ENCODE results near the gene EPHA5.

DNA sequence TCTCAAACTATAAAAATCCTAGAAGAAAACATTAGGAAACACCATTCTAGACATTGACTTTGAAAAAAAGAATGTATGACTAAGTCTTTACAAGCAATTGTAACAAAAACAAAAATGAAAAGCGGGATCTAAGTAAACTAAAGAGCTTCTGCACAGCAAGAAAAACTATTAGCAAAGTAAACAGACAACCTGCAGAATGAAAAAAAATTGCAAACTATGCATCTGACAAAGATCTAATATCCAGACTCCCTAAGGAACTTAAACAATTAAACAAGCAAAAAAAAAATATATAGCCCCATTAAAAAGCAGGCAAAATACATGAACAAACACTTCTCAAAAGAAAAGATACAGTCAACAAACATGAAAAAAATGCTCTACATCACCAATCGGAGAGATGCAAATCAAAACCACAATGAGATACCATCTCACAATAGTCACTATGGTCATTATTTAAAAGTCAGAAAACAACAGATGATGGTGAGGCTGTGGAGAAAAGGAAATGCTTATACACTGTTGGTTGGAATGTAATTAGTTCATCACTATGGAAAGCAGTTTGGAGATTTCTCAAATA is 168.1 kb downstream of the EPHA5 start:
- TF ChIP-seq, protein P1, sequence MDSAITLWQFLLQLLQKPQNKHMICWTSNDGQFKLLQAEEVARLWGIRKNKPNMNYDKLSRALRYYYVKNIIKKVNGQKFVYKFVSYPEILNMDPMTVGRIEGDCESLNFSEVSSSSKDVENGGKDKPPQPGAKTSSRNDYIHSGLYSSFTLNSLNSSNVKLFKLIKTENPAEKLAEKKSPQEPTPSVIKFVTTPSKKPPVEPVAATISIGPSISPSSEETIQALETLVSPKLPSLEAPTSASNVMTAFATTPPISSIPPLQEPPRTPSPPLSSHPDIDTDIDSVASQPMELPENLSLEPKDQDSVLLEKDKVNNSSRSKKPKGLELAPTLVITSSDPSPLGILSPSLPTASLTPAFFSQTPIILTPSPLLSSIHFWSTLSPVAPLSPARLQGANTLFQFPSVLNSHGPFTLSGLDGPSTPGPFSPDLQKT (IDR thresholded peaks at IDR 0.05; ENCODE audit: borderline replicate concordance, low read depth, low read length) = no peak
- TF ChIP-seq, protein P2, sequence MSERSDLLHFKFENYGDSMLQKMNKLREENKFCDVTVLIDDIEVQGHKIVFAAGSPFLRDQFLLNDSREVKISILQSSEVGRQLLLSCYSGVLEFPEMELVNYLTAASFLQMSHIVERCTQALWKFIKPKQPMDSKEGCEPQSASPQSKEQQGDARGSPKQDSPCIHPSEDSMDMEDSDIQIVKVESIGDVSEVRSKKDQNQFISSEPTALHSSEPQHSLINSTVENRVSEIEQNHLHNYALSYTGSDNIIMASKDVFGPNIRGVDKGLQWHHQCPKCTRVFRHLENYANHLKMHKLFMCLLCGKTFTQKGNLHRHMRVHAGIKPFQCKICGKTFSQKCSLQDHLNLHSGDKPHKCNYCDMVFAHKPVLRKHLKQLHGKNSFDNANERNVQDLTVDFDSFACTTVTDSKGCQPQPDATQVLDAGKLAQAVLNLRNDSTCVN (tag by site-specific recombination; optimal IDR thresholded peaks at IDR 0.05) = no peak
- TF ChIP-seq, protein P3, sequence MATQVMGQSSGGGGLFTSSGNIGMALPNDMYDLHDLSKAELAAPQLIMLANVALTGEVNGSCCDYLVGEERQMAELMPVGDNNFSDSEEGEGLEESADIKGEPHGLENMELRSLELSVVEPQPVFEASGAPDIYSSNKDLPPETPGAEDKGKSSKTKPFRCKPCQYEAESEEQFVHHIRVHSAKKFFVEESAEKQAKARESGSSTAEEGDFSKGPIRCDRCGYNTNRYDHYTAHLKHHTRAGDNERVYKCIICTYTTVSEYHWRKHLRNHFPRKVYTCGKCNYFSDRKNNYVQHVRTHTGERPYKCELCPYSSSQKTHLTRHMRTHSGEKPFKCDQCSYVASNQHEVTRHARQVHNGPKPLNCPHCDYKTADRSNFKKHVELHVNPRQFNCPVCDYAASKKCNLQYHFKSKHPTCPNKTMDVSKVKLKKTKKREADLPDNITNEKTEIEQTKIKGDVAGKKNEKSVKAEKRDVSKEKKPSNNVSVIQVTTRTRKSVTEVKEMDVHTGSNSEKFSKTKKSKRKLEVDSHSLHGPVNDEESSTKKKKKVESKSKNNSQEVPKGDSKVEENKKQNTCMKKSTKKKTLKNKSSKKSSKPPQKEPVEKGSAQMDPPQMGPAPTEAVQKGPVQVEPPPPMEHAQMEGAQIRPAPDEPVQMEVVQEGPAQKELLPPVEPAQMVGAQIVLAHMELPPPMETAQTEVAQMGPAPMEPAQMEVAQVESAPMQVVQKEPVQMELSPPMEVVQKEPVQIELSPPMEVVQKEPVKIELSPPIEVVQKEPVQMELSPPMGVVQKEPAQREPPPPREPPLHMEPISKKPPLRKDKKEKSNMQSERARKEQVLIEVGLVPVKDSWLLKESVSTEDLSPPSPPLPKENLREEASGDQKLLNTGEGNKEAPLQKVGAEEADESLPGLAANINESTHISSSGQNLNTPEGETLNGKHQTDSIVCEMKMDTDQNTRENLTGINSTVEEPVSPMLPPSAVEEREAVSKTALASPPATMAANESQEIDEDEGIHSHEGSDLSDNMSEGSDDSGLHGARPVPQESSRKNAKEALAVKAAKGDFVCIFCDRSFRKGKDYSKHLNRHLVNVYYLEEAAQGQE (tag by site-specific recombination; IDR thresholded peaks at IDR 0.05) = no peak
- TF ChIP-seq ZNF561 (tag by site-specific recombination; IDR thresholded peaks at IDR 0.05; ENCODE audit: borderline replicate concordance) = no peak
- no peak for TF ChIP-seq ZNF366 (tag by site-specific recombination; conservative IDR thresholded peaks at IDR 0.05)
- TF ChIP-seq ZNF549 (tag by site-specific recombination; IDR thresholded peaks at IDR 0.05) = no peak
- TF ChIP-seq ZNF416 (tag by site-specific recombination; IDR thresholded peaks at IDR 0.05) = no peak
- TF ChIP-seq ZNF76 (tag by site-specific recombination; IDR thresholded peaks at IDR 0.05; ENCODE audit: borderline replicate concordance, low read depth) = no peak
- TF ChIP-seq, protein P4, sequence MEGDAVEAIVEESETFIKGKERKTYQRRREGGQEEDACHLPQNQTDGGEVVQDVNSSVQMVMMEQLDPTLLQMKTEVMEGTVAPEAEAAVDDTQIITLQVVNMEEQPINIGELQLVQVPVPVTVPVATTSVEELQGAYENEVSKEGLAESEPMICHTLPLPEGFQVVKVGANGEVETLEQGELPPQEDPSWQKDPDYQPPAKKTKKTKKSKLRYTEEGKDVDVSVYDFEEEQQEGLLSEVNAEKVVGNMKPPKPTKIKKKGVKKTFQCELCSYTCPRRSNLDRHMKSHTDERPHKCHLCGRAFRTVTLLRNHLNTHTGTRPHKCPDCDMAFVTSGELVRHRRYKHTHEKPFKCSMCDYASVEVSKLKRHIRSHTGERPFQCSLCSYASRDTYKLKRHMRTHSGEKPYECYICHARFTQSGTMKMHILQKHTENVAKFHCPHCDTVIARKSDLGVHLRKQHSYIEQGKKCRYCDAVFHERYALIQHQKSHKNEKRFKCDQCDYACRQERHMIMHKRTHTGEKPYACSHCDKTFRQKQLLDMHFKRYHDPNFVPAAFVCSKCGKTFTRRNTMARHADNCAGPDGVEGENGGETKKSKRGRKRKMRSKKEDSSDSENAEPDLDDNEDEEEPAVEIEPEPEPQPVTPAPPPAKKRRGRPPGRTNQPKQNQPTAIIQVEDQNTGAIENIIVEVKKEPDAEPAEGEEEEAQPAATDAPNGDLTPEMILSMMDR (tag by site-specific recombination; IDR thresholded peaks at IDR 0.05) = no peak
- TF ChIP-seq TCF7L2 (IDR thresholded peaks at IDR 0.05; ENCODE audit: borderline replicate concordance, low read depth, low read length) = no peak
- TF ChIP-seq ZNF830 (tag by site-specific recombination; IDR thresholded peaks at IDR 0.05; ENCODE audit: low read depth) = no peak
- no peak for TF ChIP-seq ZNF747 (tag by site-specific recombination; IDR thresholded peaks at IDR 0.05)
- no peak for TF ChIP-seq YY1 (tag by site-specific recombination; IDR thresholded peaks at IDR 0.05)
- TF ChIP-seq ZNF350 (tag by site-specific recombination; IDR thresholded peaks at IDR 0.05) = no peak

Data from HEK293 (cell line).